SHP77 treated with DMSO at 0.1 percent for 48 hours (cell line): ENCODE measurements around the gene SHC4.
A peak's percentile ranks its signal among the peaks of the same experiment; 100 is the strongest.

Experiments
- DNase-seq: peaks from one replicate; lab custom pipeline; 2025; lab: John Stamatoyannopoulos, UW

The SHC4 gene

DNA sequence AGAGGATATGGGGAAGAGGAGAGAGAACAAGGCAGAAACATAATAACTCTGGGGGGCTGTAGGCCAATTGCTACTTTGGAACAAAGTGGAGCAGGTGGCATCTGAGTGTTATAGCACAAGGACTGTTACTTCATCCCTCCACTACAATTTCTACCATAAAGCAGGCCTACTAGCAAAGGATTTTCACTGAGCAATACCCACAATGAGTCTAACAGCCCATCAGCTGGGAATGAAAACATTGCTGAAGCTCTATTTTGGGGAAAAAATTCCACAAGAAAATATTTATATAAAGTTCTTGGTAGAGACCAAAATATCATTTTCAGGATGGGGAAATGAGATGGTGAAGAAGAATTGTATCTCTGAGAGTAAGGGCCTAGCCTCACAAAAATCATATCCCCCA, 3.6 kb upstream of the SHC4 start:
- no peak for DNase-seq

GRCh38 chr15:48966595-48967301, 3.0 kb upstream of the SHC4 start:
- no peak for DNase-seq

- no peak for DNase-seq
These were observed 2.3 kb upstream of the SHC4 start for GRCh38 chr15:48965972-48966371.

DNA sequence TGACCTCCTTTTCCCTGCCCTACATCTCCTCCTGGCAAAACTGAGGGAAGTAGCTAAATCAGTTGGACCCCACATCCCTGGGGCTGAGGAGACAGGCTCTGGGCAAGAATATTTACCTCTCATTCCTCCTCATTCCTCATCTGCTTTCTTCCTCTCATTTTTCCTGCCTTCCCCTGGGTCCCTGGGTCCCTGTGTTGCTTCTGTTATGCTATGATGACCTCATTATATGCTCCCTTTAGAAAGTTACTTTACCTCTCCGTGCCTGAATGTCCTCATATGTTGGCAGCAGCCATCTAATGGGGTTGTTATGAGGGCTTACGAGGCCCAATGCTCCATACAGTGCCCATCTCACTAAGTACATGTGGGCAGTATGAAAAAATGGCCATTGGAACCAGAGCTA, 1.2 kb upstream of the SHC4 start:
- DNase-seq, result no peak

GRCh38 chr15:48962662-48963523, 826 bp downstream of the SHC4 start:
- DNase-seq, result no peak

DNA sequence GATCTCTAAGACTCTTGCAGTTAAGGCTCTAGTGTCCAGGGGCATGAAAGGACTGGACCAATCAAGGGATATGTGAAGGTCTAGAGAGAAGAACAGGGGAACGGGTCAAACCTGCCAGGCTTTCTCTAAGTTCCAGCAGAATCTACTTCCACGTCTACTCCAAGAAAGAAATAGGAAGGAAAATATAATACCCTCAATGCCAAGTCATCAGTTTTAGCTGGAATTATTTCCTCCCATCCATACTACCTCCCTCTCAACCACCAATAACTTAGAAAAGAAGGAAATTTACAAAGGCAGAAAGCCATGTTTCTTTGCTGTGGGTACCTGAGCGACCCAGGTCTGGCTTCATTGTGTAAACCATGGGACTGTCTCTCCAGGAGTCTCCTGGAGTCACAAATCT, 7.8 kb downstream of the SHC4 start:
- DNase-seq, result no peak

DNA sequence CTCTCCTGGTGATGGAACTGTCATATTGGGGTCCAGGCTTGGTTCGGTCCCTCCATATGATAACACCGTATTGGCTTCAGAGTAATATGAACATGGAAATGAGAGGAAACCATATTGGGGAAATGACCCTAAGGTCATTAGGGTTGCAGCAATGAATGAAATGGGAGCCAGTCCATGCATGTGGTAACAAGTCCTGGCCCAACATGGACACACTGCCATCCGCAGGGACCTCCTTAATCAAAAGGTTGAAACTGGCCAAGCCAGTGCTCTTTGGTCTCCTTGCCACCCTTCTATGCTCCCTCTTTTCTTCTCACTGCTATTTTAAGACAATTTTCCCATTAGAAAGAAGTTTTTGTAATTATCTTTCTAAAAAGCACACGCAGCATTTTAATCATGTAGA, 8.3 kb downstream of the SHC4 start:
- DNase-seq, result no peak

DNA sequence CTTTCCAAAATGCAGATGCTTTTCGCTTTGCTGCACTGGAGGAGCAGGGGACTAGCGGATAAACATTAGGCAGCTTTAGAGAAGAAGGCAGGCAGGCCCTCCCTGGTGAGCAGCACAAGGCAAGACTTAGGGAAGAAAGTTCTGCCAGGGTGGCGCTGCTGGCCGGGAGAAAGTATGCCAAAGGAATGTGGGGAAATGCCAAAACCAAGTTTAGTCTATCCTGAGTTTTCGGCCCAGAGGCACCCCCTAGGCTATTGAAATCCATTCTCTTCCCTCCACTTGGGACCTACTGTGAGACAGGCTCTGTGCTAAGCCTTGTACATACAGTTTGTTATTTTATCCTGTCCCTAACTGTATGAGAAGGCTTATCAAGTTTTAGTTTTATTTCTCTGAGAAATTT, 9.2 kb downstream of the SHC4 start:
- DNase-seq, result no peak

DNA sequence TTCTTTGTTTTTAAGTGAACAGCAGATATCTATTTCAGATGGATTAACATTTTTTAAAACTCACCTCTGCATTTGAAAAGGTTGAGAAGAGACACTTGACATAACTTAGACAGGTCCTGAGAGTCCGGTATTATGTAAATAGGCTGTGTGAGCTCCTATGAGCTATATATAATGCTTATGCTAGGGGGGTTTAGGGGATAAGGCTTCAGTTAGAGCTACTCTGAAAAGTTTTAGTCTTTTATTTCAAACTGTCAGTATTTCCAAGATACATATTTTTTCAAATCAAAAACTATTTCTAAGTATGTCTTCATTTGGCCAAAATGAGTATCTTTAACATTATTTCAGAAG, 16.9 kb downstream of the SHC4 start:
- DNase-seq, result no peak

- no peak for DNase-seq
These were observed 17.5 kb downstream of the SHC4 start for GRCh38 chr15:48946074-48946839.

GRCh38 chr15:48945386-48945785, 18.3 kb downstream of the SHC4 start:
- no peak for DNase-seq

- no peak for DNase-seq
These were observed 21.8 kb downstream of the SHC4 start for GRCh38 chr15:48941904-48942303.

GRCh38 chr15:48940508-48940907, 23.2 kb downstream of the SHC4 start:
- DNase-seq, result no peak

- no peak for DNase-seq
These were observed 24.1 kb downstream of the SHC4 start for GRCh38 chr15:48939648-48940047.

DNA sequence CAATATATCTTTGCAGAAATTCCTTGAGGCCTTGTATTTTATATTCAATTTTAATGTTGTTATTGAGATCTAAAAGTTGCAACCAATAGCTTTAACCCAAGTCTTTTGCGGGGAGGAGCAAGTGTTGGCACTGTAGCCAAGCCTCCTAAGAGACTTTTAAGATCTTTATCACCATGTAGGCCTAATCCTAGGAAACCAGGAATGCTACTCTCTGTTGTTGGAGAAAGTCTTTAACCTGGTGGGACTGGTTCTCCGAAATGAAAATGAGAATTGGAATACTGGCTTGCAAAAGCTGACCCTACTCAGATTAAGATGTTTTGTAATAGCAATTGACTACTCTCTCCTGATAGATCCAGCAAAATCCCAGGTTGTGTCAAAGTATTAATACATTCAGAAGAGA, 25.8 kb downstream of the SHC4 start:
- DNase-seq, result no peak

- DNase-seq, result no peak
These were observed 27.1 kb downstream of the SHC4 start for GRCh38 chr15:48936666-48937065.

DNA sequence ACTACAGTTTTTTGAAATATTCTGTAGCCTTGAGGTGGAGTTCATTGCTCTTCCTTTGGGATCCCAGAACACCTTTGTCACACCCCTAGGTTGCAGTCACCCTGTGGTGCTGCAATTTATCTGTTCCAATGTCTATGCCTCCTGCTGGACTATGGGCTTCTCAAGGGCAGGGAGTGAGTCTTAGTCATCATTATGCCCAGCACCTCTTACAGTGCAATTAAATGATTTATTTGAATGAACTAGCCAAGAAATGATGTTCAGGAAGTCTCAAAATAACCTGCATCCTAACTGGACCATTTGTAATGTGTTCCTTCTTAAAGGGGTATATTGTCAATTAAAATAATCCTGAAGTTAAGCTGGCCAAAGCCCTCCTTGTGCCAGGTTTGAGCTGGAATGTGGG, 28.5 kb downstream of the SHC4 start:
- DNase-seq, result no peak

DNA sequence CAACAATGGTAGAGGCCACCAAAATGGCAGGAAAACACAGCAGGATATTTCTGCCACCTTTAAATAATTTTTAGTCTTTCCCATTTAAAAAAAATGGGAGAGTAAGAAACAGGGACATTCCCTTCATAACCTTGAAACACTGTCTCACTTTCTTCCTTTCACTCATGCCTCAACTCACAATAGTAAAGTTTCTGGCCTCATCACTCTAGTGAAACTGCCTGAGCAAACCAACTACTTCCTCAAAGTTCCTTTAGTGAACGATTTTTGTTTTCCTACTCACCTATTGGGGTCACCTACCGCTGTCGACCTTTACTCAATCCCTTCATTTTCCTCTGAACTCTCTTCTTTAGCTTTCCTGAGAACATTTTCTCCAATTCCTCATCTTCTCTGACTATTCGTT, 33.0 kb downstream of the SHC4 start:
- no peak for DNase-seq

GRCh38 chr15:48929661-48930060, 34.1 kb downstream of the SHC4 start:
- no peak for DNase-seq

- no peak for DNase-seq
These were observed 34.7 kb downstream of the SHC4 start for GRCh38 chr15:48928877-48929538.

DNA sequence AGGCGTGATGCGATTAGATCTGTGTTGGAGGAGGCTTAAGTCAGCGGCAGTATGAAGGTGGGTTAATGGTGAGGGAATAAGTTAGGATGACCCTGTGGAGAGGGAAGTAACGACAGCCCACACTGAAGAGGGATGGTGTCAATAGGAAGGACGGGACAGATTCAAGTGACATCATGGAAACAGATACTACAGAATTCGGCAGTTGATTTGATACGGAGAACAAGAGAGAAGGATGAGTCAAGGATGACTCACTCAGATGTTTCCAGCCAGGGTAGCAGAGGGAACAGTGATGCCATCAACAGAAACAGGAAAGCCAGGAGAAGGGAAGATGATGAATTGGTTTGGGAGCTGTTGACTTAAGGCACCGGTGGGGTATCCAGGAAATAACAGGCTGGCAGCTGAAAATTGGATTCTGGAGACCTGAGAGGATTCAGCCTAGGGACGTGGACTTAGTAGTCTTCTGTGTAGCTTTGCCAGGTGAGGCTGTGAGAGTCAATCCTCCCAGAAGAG, 38.0 kb downstream of the SHC4 start:
- DNase-seq, result peak; percentile 68
